Psoas muscle (tissue), 8 donors: ENCODE data around the gene ACSM2B. TPM values are rescaled to one million over a fixed set of nuclear protein-coding genes. Genes with fewer than 3 reads are reported as not detected.
"Not testable (repeated sequence)": the region's sequence is repeated elsewhere in the genome, so short reads cannot be mapped to it uniquely, and the experiment has no call there.

Experiments used
- ATAC-seq, 4 donors: fragments of 200-7000 bp; cut with Tn5 transposase; one replicate each; pipeline ENCODE4 v1.9.1; 2020; ENCODE audit warnings: moderate library complexity in 3 of 4, mild to moderate bottlenecking in 2 of 4
- DNase-seq, 2 donors: peaks; one replicate each; pipeline ENCODE4 v3.0.0-alpha.2; 2020
- H3K27ac ChIP-seq: fragments of 200-600 bp; one replicate; pipeline ENCODE4 v1.8.0; 2022
- H3K27me3 ChIP-seq, 3 donors: fragments of 200-600 bp in 1 of 3; one replicate each; pipeline versions ENCODE4 v1.6.1 to v1.8.0; 2013 to 2022; ENCODE audit warnings: low read length in 2 of 3, mild to moderate bottlenecking in 2 of 3, moderate library complexity in 1 of 3; ENCODE audit not compliant: insufficient read depth in 3 of 3
- H3K36me3 ChIP-seq, 2 donors: fragments of 200-600 bp in 1 of 2; one replicate each; pipeline versions ENCODE4 v1.6.1 to v1.8.0; 2013 to 2022; ENCODE audit warnings: low read depth in 1 of 2, mild to moderate bottlenecking in 1 of 2, moderate library complexity in 1 of 2; ENCODE audit not compliant: insufficient read depth in 1 of 2
- H3K4me1 ChIP-seq: fragments of 200-600 bp; one replicate; pipeline ENCODE4 v1.8.0; 2022
- H3K4me3 ChIP-seq: fragments of 200-600 bp; one replicate; pipeline ENCODE4 v1.8.0; 2022; ENCODE audit warnings: mild to moderate bottlenecking
- H3K9me3 ChIP-seq: fragments of 200-600 bp; one replicate; pipeline ENCODE4 v1.8.0; 2022
- WGBS, 3 donors: extraction: QIAGEN DNeasy Blood & Tissue Kit; methylation state at CpG; one replicate each; pipeline versions ENCODE4 v1.1.6 to v1.1.7; 2013; 5-methylcytosine and 5-hydroxymethylcytosine counted together
- intact Hi-C, 2 donors: fragments of 100-400 bp; cut with DNase I; formaldehyde crosslinking; loops; one replicate each; pipeline versions ENCODE4 v1.11.0 to v1.14.2; 2022
- polyA plus RNA-seq, 3 donors: library from polyadenylated mRNA; stranded (reverse); fragments of 200-250 nt; gene quantifications; one replicate each; pipeline ENCODE4 v1.2.3, GENCODE V29; 2013
- total RNA-seq, 4 donors: library from RNA; stranded (reverse); fragmentation: NEBNext Ultra II Directional in 2 of 4; extraction: Animal tissue kit (Norgen Biotek cat#: 25700) in 2 of 4; gene quantifications; one replicate each; pipeline versions ENCODE4 v1.2.1 to v1.2.4, GENCODE V29; 2021 to 2023
- TF ChIP-seq, protein P1 (sequence below): fragments of 200-600 bp; IDR thresholded peaks from one replicate; pipeline ENCODE4 v1.8.0; 2022; ENCODE audit warnings: antibody characterized with exemption
- donor health status: healthy with polysubstance abuse.
- donor health status: DM: no; HTN: no; CAD: no; lungs with moderate emphysema.
- donor health status: Bipolar disorder and iron deficiency.
- donor health status: healthy.
- donor health status: DM: yes; HTN: yes; CAD: no.
- donor health status: DM: no; HTN: no; CAD: no.
- donor health status: DM: no; HTN: no; CAD: no.
- donor health status: DM: yes; HTN: yes; CAD: no.

Gene ACSM2B
- total and polyA plus RNA-seq, 7 donors: 0.25 TPM; not detected in 6

DNA sequence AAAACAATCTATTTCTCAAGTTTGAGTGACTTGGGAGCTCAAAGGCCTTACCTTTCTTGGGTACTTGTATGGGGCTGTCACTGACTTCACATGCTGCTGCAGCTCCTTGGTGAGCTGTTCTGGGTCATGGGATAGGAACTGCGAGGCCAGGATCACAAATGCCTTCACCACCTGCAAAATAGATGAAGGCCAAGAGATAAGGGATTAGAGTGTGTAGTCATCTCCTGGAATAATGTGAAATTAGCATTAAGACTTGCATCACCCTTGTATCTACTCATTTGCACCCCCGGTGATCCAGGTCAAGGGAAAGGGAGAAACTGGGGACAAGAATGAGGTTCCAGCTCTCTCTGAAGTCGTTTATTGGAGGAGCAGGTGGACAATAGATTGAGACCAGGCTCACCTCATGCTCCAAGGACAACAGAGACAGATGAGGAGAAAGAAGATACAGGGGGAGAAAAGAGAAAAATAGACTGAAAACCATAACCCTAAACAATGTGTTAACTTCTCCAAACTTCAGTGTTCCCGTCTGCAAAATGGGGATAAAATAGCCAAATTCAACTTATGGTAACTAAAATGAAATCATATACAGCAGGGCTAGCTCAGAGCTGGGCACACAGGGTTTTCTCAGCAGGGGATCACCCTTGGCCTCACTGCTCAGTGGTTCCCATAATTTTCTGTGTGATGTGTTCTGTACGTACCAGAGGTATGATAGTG, 35.4 kb downstream of the ACSM2B start:
- H3K27me3 ChIP-seq, H3K4me1 ChIP-seq, H3K9me3 ChIP-seq, intact Hi-C loops, H3K36me3 ChIP-seq, H3K4me3 ChIP-seq, DNase-seq, ATAC-seq, H3K27ac ChIP-seq: not testable (repeated sequence)
- WGBS, 3 donors: 50 to 67% (median 57%) methylated on average over 5 of the region's 5 CpGs

DNA sequence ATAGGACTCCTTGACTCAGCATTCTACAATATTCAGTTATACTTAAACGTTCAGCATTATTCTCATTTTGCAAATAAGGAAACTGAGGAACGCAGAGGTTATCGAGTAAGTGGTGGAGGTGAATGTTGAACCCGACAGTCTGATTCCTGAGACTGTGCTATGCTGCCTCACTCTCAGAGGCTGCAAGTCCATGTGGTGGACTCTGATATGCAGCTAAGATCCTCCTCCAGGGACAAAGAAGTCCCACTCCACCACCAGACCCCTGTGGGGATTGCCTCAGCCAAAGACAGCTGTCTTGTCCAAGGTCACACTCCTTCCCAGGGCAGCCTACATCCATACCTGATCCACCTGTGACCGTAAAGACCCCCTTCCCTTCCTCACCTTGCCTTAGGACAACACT, 37.5 kb downstream of the ACSM2B start:
- TF ChIP-seq, protein P1, sequence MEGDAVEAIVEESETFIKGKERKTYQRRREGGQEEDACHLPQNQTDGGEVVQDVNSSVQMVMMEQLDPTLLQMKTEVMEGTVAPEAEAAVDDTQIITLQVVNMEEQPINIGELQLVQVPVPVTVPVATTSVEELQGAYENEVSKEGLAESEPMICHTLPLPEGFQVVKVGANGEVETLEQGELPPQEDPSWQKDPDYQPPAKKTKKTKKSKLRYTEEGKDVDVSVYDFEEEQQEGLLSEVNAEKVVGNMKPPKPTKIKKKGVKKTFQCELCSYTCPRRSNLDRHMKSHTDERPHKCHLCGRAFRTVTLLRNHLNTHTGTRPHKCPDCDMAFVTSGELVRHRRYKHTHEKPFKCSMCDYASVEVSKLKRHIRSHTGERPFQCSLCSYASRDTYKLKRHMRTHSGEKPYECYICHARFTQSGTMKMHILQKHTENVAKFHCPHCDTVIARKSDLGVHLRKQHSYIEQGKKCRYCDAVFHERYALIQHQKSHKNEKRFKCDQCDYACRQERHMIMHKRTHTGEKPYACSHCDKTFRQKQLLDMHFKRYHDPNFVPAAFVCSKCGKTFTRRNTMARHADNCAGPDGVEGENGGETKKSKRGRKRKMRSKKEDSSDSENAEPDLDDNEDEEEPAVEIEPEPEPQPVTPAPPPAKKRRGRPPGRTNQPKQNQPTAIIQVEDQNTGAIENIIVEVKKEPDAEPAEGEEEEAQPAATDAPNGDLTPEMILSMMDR: no peak
- ATAC-seq: no peak
- intact Hi-C loops: no loop called here
- WGBS, 3 donors: 38 to 60% (median 39%) methylated on average over 5 of the region's 5 CpGs
- Histone ChIP-seq H3K27me3 (no peaks in the 10 kb centered on the region), H3K4me3 (no peak overlapping the region), H3K36me3 (no peaks in the 10 kb centered on the region), H3K9me3 (no peaks in the 10 kb centered on the region), H3K27ac (no peak overlapping the region), H3K4me1 (no peaks in the 10 kb centered on the region)
- DNase-seq: no peak

DNA sequence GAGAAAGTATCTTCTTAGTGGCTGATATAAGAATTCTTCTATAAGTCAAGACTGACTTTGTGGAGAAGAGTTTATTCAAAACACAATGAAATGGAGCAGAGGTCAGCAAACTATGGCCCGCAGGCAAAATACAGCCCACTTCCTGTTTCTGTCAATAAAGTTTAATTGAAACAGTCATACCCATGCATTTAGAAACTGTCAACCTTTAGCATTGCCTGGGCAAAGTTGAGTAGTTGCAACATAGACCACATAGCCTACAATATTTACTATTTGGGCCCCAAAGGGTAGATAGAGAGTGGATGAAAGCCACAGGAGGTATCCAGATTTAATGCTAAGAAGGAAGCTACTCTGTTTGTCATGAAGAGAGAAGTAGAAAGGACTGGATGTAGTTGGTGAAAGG, 38.0 kb downstream of the ACSM2B start:
- no peaks in the 10 kb centered on the region for H3K9me3 ChIP-seq
- no peaks in the 10 kb centered on the region for H3K36me3 ChIP-seq
- no peaks in the 10 kb centered on the region for H3K27me3 ChIP-seq
- DNase-seq (no peak), ATAC-seq (no peak)
- no peaks in the 10 kb centered on the region for H3K4me1 ChIP-seq
- H3K27ac ChIP-seq: no peak overlapping the region
- TF ChIP-seq, protein P1: no peak
- 0 to 40% (median 0%) methylated on average over 1 of the region's 1 CpG for WGBS, 3 donors
- no peak overlapping the region for H3K4me3 ChIP-seq
- intact Hi-C loops: no loop called here

DNA sequence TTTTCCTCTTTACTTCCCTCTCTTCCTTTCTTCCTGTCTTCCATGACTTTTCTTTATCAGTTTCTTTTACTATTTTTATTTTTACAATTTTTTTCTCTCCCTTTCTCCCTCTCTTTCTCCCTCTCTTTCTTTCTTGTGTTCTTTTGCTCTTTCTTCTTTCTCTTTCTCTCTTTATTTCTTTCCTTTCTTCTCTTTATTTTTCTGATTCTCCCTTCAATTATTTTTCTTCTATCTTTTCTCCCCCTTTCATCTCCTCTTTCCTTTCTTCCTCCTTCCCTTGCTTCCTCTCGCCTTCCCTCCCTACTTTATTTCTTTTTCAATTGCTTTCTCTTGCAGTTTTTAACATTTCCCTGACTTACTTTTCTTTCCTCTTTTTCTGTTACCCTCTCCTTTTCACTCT, 39.5 kb downstream of the ACSM2B start:
- H3K36me3 ChIP-seq, H3K4me3 ChIP-seq, DNase-seq, H3K27me3 ChIP-seq, H3K4me1 ChIP-seq, ATAC-seq, intact Hi-C loops, H3K9me3 ChIP-seq, H3K27ac ChIP-seq: not testable (repeated sequence)
- WGBS, 3 donors: 62 to 71% (median 67%) methylated on average over 1 of the region's 1 CpG

DNA sequence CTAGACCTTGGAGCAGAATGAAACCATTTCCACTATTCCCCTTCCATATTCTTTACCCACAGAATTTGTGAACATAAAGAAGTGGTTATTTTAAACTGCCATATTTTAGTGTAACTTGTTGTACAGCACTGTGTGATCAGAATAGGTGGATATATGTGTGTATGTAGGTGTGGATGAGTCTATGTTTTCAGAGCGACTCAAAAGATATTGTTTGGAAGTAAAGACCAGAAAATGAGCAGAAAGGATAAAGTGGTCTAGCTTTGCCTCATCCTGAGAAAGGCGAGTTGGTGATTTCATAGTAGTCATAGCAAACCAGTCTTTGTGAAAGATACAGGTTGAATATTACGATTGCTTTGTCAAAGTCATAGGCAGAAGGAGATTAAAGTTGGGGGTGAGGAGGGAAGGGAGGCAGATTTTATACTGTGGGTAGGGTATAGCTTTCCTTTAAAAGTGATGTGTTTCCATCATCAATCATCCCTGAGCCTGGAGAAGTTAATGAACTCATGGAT, 43.8 kb downstream of the ACSM2B start:
- not testable (repeated sequence) for ATAC-seq

DNA sequence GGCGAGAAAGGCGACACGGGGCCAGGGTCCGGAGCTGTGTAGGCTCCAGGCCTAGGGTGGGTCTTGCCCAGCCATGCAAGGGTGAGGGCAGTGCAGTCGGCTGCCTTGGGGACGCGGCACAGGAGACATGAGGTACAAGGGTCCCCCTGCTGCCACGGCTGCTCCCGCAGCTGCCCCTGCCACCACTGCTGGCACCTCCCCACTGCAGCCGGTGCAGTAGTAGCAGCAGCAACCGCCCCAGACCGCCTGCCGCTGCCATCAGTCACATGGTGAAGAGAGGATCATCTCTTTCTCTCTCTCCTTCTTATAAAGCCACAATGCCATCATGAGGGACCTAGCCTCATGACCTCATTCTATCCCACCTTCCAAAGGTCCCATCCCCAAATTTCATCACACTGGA, 44.4 kb downstream of the ACSM2B start:
- H3K4me1 ChIP-seq, H3K9me3 ChIP-seq, DNase-seq, ATAC-seq, intact Hi-C loops, H3K27me3 ChIP-seq, H3K4me3 ChIP-seq, H3K36me3 ChIP-seq, H3K27ac ChIP-seq: not testable (repeated sequence)
- no CpG with 5 or more reads among the region's 13 CpGs for WGBS, 3 donors

More for the DNA sequence above, 43.8 kb downstream of the ACSM2B start:
- H3K27ac ChIP-seq, H3K9me3 ChIP-seq, H3K4me1 ChIP-seq, intact Hi-C loops, H3K4me3 ChIP-seq, DNase-seq, H3K36me3 ChIP-seq, H3K27me3 ChIP-seq: not testable (repeated sequence)
- no CpG with 5 or more reads among the region's 3 CpGs for WGBS, 3 donors
